NCI-H1105 (cell line): ENCODE measurements around the gene SETD2.
"Not testable (repeated sequence)": the region's sequence is repeated elsewhere in the genome, so short reads cannot be mapped to it uniquely, and the experiment has no call there.

ENCODE experiments used
- DNase-seq: peaks from one replicate; lab custom pipeline; 2025; lab: John Stamatoyannopoulos, UW

The SETD2 gene

DNA sequence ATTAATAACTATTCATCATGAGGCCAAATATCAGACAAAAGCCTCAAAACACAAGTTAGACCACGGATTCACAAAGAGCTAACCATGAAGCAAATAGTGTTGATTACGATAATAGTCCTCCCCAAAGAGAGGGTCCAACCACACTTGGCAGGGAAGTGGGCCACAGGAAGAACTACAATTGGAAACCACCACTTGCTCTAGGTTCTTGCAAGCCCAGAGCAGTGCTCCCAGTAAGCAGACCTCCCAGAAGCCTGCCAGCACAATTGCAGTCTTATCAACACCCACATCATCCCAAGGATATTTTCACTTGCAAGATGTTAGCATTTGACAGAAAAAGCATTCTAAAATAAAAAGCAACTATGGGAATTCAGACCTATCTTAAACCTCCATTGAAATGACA lies 11.3 kb downstream of the SETD2 start:
- no peak for DNase-seq

DNA sequence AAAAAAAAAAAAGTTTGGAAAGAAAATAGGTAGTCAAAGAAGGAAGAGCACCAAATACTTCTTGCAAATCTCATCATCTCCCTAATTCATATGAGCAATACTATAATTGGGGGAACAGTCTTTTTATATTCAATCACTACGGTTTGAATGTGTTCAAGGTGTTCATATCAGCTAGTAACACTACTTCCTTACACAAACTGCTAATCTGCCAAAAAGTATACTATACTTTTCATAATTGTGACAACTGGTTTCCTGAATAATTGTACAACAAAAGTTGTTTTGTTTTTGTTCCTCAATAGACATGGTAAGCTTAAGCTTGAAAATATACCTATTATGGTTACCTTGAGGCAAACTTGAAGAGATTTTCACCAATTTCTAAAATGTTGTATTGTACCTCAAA lies 12.1 kb downstream of the SETD2 start:
- no peak for DNase-seq

DNA sequence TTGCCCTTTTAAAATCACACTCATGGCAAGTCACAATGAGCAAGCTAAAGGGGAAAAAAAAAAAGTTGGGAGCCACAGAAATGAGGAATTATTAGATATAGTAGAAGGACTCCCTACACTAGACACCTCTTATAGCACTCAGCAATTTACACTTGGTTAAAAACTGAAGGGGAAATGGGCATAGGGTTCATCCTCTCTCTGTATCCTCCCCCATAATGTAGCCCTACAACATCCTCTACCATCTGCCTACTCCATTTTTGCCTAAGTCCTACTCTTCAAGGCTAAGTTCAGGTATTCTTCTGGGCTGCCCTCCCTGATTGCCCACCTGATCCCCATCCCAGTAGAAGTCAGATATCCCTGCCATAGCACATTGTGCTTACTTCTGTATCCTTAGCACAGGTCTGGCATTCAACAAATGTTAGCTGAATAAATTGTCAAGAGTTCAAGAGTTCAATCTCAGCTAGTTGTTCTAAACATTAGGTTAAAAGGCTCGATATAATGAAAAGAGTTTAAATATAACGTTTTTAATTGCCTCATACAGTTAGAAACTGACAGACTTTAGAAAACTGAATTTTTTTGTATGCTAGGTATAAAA lies 14.5 kb downstream of the SETD2 start:
- no peak for DNase-seq

DNA sequence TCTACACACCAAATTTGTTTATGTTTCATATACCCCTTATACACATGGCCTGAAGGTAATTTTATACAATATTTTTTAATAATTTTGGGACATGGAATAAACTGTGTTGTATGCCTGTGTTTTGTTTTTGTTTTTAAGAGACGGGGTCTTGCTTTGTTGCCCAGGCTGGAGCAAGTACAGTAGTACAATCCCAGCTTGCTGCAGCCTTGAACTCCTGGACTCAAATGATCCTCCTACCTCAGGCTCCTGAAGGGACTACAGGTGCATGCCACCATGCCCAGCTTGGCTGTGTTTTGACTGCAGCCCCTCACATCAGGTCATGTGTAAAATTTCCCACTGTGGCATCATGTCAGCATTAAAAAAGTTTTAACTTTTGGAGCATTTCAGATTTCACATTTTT lies 18.6 kb downstream of the SETD2 start:
- DNase-seq: no peak

DNA sequence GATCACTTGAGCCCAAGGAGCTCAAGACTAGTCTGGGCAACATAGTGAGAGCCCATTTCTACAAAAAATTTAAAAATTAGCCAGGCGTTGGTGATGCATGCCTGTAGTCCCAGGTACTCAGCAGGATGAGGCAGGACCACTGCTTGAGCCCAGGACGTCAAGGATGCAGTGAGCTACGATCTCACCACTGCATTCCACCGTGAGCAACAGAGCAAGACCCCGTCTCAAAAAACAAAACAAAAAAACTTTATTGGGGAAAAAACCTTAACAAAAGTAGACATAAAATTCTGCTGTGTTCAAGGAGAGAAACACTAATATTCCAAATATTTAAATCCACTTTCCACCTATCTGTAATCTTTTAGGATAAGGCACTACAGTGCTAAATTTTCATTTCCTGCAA lies 20.8 kb downstream of the SETD2 start:
- no peak for DNase-seq

DNA sequence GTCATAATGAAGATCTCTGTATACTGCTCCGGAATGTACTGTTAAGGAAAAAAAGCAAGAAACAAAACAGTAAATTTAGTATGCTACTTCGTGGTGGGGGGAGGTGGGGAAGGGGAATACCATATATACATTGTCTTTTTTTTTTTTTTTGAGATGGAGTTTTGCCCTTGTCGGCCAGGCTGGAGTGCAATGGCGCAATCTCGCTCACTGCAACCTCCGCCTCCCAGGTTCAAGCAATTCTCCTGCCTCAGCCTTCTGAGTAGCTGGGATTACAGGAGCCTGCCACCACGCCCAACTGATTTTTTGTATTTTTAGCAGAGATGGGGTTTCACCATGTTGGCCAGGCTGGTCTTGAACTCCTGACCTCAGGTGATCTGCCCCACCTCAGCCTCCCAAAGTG lies 21.4 kb downstream of the SETD2 start:
- not testable (repeated sequence) for DNase-seq

DNA sequence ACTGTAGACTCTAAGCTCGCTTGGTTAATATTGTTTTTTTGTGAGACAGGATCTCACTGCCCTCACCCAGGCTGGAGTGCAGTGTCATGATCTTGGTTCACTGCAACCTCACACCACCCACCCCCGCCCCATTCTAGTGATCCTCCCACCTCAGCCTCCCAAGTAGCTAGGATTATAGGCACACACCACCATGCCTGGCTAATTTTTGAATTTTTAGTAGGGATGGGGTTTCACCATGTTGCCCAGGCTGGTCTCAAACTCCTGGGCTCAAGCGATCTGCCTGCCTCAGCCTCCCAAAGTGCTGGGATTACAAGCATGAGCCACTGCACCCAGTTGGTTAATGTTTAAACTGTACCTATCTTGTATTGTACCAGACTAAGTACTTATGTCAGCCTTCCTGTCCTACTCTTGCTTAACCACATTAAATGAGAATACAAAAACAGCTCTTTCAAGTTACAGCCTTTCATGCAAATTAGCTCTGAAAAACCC lies 22.9 kb downstream of the SETD2 start:
- not testable (repeated sequence) for DNase-seq

DNA sequence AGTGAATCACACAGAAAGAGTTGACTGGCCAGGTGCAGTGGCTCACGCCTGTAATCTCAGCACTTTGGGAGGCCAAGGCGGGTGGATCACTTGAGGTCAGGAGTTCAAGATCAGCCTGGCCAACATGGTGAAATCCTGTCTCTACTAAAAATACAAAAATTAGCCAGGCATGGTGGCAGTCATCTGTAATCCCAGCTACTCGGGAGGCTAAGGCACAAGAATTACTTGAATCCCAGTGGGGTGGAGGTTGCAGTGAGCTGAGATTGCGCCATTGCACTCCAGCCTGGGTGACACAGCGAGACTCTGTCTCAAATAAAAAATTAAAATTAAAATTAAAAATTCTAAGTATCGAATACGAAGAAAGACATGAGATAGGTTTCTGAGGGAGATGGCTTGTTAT lies 23.4 kb downstream of the SETD2 start:
- not testable (repeated sequence) for DNase-seq

DNA sequence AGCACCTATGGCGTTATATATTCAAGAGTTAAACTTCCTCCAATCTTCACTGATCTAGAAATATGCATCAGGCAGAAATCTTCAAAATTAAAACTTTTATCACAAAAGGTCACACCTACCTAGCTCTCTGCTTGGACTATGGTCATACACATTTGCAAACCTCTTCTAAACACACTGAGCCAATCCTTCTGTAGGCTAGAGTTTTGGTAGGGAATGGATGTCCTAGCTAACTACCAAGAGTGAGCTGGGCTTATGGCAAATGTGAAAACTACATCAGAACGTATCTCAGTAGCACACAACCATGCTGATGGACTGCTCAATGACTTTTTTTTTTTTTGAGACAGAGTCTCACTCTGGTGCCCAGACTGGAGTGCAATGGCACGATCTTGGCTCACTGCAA lies 29.6 kb downstream of the SETD2 start:
- DNase-seq: no peak

DNA sequence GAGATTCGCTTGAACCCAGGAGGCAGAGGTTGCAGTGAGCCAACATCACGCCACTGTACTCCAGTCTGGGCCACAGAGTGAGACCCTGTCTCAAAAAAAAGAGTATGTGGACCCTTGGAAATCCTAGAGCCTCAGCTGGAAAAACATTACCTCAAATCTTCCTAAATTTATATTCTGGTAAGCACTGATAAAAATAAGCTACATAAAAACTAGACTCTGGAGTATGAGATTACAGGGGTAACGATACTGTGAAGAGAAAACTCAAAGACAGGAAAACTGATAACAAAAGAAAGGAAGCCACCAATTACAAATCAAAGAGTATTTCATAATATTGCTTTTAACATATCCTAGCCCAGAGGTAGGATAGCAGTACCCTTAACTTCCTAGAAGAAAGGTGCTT lies 30.3 kb downstream of the SETD2 start:
- no peak for DNase-seq

DNA sequence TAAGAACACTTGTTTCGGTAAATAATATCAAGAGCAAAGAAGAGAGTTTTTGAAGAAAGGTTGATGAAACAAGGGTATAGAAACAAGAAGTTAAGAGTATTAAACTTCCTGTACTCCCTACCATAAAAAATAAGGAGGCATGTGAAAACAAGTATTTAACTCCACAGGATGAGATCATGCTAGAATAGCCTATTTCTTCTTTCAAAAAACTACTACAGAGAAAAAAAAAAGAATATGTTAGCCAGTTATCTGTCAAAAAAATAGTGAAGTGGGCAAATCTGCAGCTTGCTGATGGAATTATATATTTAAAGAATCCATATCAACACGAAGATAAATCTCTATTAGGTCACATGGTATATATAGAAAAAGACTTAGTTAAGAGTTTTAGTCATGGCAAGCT lies 33.4 kb downstream of the SETD2 start:
- DNase-seq: no peak

DNA sequence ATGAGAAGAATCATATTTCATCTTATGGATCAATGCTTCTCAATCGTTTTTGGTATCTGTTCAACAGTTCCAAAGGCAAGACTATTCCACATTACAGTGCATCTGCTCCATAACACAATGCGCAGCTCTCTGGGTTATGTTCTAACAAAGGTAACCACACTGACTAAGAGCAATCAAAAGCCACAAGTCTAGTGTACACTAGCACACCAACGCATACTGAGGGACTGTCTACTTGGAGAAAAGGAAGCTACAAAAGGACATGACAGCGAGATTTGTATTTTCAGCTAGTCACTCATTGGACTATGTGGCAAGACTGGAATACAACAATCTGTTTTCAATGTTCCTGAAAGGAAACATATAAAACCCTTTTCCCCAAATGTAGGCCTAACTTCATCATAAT lies 35.8 kb downstream of the SETD2 start:
- DNase-seq: no peak

DNA sequence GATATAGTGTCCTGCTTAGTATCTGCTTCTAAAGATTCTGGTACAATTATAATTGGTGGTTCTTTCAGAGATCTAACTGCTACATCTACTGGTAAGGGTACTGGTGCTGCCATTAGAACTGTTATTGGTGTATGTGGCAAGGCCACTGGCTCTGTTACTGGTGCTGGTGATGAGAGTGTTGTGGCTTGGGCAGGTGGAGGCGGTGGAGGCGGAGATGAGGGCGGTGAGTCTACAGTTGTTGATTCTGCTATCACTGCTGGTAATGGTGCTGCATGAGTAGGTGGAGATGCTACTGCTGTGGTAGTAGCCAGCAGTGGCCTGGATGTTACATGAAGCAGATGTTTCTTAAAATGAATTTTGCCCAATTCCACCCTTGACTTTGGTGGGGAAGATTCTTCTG lies 40.1 kb downstream of the SETD2 start:
- no peak for DNase-seq

DNA sequence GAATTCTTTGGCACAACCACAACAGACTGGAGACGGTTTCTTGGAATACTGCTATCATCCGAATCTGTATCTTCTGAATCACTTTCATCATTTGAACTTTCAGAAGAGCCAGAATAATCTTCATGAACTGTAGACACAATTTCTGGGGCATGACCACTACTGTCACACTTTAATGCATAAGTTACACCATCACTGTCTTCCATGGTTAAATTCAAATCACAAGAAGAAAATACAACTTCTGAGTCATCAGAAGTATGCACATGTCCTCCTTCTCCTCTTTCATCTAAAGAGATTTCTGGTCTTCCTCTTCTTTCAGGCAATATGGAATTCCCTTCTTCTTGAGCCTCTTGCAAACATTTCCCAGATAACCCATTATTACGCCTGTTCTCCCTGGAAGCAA lies 42.5 kb downstream of the SETD2 start:
- DNase-seq: no peak

DNA sequence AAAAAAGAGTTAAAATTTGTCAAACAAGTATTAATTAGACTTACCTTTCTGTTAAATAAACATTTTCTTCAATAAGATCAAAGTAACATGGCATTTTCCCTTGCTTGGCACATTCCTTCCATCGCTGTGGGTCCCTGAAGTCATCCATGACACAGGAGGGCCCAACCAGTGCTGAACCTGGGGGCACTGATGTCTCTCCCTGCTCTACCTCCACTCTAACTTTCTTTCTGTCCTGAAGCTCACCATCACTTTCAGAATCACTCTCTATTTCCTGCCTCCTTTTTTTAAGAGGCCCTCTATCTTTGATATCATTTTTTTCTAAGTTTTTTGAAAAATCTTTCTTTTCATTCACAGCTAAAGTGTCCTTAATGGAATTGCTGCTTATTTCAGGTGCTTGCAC lies 43.8 kb downstream of the SETD2 start:
- DNase-seq: no peak

DNA sequence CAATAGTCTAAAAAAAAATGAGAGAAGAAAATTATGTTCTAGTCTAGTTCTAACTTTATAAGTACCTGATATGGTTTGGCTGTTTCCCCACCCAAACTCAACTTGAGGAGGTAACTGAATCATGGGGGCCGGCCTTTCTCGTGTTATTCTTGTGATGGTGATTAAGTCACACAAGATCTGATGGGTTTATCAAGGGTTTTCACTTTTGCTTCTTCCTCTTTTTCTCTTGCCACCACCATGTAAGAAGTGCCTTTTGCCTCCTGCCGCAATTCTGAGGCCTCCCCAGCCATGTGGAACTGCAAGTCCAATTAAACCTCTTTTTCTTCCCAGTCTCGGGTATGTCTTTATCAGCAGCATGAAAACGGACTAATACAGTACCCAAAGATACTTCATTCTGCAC lies 44.5 kb downstream of the SETD2 start:
- not testable (repeated sequence) for DNase-seq

DNA sequence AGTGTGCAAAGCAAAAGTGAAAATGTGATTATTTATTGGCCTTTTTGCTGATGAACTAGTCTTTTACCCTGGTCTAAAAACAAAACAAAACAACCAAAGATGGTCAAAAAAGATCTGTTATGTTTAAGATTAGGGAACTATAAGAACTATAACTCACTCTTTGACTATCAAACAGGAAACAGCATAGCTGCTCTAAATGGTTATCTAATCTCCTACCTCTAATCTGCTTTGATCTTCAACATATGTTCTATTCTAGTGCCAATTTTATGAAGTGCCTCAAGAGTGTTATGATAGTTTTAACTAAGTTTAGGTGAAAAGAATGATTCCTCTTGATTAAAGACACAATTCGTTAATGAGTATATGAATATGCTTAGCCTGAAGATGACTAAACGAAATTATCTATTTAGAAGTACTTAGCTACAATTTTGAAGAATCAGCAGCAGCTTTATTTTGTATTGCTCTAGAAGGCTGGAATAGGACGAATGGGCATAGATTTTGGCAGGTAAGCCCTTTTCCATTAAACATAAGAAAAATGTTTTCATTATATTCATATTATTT lies 46.0 kb downstream of the SETD2 start:
- DNase-seq: no peak

DNA sequence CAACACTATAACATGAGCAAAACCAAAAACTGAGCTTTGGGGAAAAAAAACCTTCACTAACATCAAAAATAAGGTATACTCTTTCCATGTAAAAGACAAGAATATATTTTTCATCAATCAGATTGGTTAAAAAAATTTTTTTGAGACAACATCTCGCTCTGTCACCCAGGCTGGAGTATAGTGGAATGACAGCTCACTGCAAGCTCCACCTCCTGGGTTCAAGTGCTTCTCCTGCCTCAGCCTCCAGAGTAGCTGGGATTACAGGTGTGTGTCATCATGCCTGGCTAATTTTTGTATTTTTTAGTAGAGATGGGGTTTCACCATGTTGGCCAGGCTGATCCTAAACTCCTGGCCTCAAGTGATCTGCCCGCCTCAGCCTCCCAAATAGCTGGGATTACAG lies 48.4 kb downstream of the SETD2 start:
- DNase-seq: not testable (repeated sequence)

DNA sequence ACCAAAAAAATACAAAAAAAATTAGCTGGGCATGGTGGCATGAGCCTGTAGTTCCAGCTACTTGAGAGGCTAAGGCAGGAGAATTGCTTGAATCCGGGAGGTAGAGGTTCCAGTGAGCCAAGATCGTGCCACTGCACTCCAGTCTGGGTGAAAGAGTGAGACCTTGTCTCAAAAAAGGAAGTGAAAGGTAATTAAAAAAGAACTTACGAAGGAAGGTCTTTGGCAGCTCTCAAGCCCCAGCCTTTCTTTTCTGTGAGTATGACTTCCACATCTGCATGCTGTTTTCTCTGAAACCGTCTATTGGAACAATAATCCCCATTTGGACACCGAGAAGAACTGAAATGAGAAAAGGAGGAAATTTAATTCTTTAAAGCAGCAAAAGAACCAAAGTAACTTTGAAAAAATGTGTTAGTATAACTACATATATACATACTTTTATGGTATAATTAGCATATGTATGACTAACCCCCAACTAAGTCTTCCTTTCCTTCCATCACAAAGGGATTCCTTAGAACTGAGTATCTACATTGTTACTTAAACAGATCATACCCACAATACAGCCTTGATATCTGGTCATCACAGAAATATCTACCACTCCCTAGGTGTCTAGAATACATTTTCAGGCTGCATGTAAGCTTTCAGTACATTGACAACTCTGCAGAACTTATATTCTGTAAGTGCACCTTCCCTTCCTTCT lies 50.1 kb downstream of the SETD2 start:
- no peak for DNase-seq

DNA sequence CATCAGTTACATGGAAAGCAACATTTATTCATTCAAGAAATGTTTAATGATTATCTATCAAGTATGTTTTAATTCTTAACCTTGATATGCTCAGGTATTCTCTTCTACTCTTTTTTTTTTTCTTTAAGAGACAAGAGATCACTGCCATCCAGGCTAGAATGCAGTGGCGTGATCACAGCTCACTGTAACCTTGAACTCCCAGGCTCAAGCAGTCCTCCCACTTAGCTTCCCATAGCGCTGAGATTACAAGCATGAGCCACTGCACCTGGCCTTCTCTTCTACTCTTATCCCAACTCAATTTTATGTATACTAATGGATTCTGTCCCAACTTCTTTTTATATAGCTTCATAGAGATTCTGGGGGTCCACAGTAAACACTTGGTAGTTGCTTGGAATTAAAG lies 50.9 kb downstream of the SETD2 start:
- no peak for DNase-seq

DNA sequence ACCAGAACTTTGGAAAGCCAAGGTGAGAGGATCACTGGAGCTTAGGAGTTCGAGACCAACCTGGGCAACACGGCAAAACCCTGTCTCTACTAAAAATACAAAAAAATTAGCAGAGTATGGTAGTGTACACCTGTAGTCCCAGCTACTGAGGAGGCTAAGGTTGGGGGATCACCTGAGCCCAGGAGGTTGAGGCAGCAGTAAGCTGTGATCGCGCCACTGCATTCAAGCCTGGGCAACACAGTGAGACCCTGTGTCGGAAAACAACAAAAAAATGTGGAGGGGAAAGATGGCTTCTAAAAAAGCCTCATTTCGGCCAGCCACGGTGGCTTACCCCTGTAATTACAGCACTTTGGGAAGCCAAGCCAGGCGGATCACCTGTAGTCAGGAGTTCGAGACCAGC lies 54.5 kb downstream of the SETD2 start:
- DNase-seq: no peak

DNA sequence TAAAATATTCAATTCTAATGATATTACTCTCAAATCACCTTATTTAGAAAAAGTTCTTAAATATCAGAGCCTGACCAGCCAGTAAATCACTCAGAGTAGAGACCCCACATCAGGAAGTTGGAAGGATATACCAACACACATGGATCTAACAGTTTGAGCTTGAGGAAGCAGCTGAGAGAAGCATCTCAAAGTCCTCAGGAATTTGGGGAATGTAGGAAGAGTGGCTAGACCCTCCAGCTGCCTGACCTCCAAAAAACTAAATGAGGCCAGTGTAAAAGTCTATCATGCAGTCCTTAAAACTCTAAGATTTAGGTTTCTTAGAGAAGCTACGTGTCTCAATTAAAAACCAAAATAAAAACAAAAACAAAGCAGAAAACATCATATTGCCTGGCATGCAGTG lies 55.4 kb downstream of the SETD2 start:
- no peak for DNase-seq

DNA sequence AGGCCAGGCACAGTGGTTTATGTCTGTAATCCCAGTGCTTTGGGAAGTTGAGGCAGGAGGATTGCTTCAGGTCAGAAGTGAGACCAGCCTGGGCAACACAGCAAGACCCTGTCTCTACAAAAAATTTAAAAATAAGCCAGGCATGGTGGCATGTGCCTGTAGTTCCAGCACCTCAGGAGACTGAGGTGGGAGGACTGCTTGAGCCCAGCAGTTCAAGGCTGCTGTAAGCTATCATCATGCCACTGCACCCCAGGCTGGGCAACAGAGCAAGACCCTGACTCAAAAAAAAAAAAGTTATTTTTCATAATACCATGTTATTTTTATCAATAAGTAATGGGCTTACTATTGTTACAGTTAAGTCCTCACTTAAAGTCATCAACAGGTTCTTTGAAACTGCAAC lies 59.7 kb downstream of the SETD2 start:
- no peak for DNase-seq

DNA sequence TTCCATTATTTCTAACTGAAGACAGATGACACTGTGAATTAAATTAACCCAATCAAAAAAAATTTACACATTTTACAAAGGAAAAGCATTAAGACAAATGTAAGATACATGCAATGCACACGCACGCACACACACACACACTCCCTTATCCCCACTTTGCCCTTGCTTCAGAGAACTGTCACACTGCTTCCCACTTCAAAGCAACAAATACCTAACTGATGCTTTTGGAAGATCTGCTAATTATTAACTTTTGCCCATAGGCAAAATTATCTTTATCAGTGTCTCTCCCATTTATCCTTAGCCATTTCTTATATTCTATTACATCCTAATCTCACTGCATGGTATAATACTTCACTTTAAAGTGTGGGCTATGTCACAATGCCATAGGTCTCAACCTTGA lies 60.3 kb downstream of the SETD2 start:
- no peak for DNase-seq
